ENCODE results near the gene TACR1.

Gene TACR1

GRCh38 chr2:75042823-75043222 is 156.5 kb downstream of the TACR1 start:
- no peak for DNase-seq

DNA sequence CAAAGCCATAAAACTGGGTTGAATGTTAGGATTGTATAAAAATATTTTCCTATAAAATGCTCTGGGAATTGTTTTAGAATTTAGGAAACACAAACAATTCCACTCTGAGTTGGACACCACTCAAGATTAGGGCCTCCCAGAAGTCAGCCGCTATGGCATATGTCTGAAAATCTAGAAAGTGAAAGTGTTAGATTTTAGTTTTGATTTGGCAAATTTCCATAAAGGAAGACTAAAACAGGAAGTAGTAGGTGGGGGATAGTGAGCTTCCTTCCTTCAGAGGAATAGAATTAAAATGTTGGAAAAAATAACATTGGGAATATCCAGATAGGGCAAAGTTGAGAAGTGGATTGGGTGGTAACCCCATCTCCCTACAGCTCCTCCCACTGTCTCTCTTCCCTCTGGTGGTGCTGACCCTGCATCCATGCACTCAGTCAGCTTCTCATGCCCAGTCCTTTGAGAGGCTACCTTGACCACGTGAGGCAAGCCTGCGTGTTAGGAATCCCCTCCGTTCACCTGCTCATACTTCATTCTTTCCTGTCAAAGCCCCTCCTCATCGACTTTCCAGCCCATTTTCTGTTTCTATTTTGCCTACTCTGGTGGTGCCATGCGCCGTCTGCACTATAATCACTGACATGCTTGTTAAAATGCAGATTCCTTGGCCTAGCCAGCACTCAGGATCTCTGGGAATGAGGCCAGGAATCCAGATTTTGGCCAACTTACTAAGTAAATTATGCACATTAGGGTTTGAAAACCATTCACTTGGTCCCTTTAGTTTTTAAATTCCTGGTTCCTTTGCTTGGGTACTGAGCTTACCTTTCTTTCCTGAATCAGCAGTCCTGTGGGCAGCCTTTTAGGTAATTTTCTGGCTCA is 157.4 kb downstream of the TACR1 start:
- DNase-seq, result no peak

GRCh38 chr2:75041226-75041625 is 158.1 kb downstream of the TACR1 start:
- no peak for DNase-seq

DNA sequence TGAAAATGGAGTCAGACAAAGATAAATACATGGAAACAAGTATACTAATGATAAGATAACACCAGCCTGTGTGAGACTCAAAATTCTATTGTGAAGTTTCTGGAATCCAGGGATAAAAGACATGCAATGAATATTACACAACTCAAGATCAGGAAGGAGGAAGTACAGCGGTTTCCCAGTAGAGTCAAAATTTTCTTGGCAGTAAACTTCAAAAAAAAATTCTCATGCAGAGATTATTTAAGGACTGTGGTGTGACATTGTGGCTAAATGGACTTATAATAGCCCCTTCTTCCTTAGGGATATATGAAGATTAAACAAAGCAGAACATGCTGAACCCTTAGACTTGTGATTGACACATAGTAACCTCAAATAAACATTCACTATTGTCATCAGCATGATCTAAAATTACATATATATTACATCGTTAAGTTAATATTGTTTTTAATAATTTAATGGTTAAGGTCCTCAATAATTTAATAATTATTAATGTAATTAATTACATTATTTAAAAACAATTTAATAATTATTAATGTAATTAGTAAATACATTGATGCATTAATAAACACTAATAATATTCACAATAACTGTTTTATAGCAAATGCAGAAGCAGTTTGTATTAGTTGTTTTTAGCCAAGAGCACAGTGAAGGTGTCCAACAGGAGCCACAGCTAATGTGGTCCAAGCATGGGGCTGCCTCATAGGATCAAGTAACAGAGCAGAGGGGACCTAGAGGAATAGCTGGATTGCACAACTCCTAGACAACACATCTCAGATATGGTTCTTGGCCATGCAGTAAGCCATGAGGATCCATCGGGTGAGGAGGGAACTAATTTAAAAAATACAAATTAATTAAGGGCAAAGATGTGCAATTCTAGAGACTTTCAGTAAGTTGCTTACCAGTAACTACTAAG is 163.6 kb downstream of the TACR1 start:
- DNase-seq, result no peak

DNA sequence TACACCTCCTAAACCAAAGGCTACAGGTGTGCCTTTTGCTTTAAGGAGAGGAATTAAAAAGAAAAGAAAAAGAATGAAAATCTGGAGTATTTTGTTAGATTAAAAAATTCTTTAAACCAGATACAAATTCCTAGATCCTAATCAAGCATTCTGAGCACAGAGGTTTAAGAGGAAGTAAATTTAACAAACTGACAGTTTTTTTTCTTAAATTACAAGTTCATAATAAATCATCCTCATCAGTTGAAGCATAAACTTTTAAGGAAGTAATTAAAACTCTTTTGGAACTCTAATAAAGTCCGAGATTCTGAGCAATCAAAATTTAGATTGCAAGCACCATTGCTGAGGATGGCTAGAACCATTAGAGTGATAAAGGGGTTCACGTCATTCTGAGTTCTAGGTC is 165.8 kb downstream of the TACR1 start:
- no peak for DNase-seq

DNA sequence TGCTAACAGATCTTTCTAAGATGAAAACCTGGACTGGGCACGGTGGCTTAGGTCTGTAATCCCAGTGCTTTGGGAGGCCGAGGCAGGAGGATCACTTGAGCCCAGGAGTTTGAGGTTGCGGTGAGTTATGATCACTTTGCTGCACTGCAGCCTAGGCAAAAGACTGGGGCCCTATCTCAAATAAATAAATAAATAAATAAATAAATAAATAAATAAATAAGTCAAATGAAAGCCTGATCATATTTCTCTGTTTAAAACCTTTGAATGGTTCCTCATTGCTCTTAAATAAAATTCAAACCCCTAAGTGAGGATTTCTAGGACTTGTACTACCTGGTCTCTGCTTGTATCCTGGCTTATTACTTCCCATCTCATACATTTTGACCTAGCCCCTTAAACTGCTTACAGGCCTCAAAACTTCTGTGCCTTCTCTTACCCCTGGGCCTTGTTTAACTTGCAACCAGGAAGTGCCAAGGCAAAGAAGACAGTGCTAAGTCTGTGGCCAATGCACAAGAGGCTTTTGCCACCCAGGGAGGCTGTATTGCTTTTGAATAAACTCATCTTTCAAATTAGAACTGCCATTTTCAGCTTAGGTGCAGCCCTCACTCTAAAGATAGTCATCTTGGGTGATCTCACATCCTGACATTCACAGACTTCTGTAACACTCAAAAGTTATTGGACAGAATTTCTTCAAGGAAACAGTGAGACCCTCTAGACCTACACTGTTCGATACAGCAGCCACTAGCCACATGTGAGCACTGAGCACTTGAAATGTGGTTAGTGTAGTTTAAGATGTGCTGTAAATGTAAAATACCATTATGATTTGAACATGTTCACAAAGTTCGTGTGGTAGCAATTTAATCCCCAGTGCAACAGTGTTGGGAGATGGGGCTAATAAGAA is 167.2 kb downstream of the TACR1 start:
- no peak for DNase-seq

- no peak for DNase-seq
These were observed 168.1 kb downstream of the TACR1 start for GRCh38 chr2:75031171-75031570.

- DNase-seq, result no peak
These were observed 168.9 kb downstream of the TACR1 start for GRCh38 chr2:75030218-75031009.

GRCh38 chr2:75027886-75028285 is 171.4 kb downstream of the TACR1 start:
- no peak for DNase-seq

DNA sequence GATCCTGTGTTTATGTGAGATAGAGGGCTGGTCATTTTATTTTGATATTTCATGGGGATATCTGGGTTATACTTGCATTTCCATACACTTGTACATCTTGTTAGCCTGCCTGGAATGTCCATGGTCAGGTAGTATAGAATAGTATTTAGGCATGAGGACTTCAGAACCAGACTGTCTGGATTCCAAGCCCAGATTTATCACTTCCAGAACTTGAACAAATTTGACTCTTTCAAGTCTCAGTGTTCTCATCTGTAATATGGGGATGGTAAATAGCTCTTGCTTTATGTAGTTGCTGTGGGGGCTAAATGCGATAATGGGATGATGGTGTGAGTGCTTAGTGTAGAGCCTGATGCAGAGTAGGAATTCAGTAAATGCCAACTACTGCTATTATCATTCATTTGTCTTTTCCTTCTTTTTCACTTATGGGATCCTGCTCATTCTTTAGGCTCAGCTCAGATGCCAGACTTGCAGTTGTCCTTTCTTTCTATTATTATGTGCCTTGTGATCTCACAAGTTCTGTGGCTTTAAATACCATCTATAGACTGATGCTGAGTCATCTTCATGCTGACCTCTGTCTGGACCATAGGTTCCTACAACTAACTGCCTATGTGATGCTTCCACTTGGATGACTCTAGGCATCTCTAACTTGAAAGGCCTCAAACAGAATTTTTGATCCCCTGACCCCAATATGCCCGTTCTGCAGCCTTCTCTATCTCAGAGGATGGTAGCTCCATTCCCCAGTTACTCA is 173.5 kb downstream of the TACR1 start:
- DNase-seq, result no peak

- DNase-seq, result no peak
These were observed 174.1 kb downstream of the TACR1 start for GRCh38 chr2:75025216-75025615.

DNA sequence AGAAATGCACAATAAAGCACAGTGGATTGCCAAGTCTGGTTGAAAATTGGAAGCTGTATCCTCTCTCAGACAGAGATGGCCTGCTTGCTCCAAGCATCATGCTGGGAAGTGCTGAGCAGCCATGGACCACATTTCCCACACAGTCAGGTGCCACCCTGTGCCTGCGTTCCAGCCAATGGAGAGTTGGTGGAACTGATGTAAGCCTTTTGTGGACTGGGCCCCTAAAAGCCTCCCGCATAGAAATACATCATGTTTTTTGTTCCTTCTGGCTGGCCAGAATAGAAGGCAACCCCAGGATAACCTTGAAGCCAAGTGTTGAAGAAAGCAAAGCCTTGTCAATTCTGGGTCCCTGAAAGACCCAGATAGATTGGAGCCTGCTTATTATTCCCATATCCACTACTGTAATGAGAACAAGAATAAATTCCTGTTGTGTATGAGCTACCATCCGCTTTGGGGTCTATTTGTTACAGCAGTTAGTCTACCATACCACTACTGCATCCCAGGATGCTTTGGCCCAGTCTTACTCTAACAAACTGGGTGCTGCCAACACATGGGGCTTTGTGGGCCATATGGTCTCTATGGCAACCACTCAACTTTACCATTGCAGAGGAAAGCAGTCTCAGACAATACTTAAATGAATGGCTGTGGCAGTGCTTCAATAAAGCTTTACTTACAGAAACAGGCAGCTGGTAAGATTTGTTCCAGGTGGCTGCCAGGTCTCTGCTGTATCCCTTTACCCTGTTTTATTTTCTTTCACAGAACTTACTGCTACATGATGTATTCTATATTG is 175.5 kb downstream of the TACR1 start:
- DNase-seq, result no peak

DNA sequence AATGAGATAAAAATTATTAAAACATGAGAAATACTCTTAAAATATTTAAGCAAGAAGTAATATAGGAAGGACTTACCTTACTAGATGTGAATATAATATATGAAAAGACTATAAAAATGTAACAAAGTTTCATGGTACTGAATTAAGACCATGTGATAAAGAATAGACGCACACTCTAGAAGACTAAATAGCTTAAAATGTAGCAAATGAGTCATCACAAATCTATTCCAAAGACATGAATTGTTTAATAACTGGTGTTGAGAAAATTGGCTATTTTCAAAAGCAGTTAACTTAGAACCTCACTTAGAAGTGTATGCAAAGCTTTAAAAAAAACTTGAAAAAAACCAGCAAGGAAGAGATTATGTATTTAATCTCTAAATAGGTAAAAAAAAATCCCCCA is 176.8 kb downstream of the TACR1 start:
- DNase-seq, result no peak

- no peak for DNase-seq
These were observed 177.6 kb downstream of the TACR1 start for GRCh38 chr2:75021672-75022071.

GRCh38 chr2:75020476-75020875 is 178.8 kb downstream of the TACR1 start:
- no peak for DNase-seq

DNA sequence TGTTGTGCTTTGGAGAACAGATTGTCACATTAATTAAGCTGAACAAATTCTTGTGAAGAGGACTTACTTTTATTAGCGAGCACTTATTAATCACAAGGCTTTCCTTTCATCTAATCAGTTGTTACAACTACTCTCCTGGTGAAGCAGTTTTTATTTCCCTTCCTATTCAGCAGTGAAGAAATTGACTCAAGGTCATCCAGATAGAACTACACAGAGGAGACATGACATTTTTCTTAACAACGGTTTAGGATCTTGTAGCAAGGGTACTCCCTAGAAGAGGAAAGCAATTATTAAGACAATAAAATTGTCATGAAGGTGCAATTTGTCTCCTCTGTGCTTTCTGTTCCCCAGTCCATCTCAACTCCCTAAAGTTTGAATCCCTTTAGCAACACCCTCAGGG is 179.5 kb downstream of the TACR1 start:
- no peak for DNase-seq

- no peak for DNase-seq
These were observed 181.2 kb downstream of the TACR1 start for GRCh38 chr2:75018162-75018561.

GRCh38 chr2:75012080-75012479 is 187.2 kb downstream of the TACR1 start:
- no peak for DNase-seq

DNA sequence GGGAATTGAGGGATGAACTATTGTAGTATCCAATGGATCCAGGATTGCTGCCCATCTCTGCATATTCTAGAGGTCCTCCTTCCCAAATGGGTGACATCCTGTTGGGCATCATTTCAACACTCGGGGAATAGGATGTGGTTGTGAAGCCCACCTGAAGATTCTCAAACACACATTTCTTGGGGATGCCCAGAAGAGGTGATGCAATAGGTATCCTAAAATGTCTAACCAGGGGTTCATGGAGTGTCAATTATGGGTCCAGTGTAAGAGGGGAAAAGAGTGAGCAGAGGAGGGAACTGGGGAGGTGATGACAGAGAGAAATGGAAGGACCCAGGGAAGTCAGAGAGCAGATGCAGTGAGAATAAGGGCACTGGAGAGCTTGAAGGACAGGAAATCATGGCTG is 188.7 kb downstream of the TACR1 start:
- no peak for DNase-seq

DNA sequence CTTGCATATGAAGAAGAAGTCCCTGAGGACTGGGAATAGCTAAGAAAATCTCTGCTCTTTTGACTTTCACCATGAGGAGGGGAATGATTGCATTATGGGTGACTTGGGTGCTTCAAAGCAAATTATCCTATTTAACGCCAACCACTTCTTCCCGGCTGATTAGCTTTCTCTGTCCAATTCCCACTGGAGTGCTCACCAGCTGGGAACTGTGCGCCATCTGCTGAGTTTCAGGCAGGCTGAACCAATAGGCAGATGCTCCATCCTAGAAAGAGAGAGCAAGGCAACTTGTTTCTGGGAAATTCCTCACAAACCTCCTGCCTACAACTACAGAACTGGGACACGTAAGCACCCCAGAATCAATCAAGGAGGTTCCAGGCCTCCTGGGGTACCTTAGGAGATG is 191.5 kb downstream of the TACR1 start:
- no peak for DNase-seq
